HepG2 (cell line): Measurements from ENCODE around the gene RNH1. TPM values are rescaled to one million over a fixed set of nuclear protein-coding genes. Genes with fewer than 3 reads are reported as not detected.

Experiments
- AHR ChIP-seq: IDR thresholded peaks from 2 replicates; pipeline ENCODE4 v1.6.1; 2018; ENCODE audit warnings: missing genetic modification reagents, missing compliant biosample characterization
- BHLHE40 ChIP-seq: IDR thresholded peaks from 2 replicates; pipeline ENCODE4 v1.6.1; 2011; ENCODE audit warnings: low read length, improper control_type of control experiment
- ETV5 ChIP-seq: IDR thresholded peaks from 2 replicates; pipeline ENCODE4 v1.6.1; 2018; ENCODE audit warnings: missing biosample characterization, missing genetic modification reagents, inconsistent platforms, borderline replicate concordance
- FOXP1 ChIP-seq, 2 experiments: fragments of 450-650 bp in 1 of 2; IDR thresholded peaks; 2 replicates each; pipeline ENCODE4 v1.6.1; 2017 to 2018; ENCODE audit warnings: antibody characterized with exemption in 1 of 2
- GABPA ChIP-seq, 2 experiments: IDR thresholded peaks; 2 replicates each; pipeline ENCODE4 v1.6.1; 2011 to 2016; ENCODE audit warnings: low read depth in 2 of 2, low read length in 1 of 2, missing biosample characterization in 1 of 2, missing genetic modification characterization in 1 of 2
- HMGXB4 ChIP-seq, 2 experiments: sonication (generic) in 1 of 2; formaldehyde crosslinking in 1 of 2; IDR thresholded peaks; 2 replicates each; pipeline versions ENCODE4 v1.4.0 to v1.6.1; 2018 to 2020; ENCODE audit warnings: missing genetic modification reagents in 2 of 2, borderline replicate concordance in 1 of 2, low read depth in 1 of 2, mild to moderate bottlenecking in 1 of 2, missing biosample characterization in 1 of 2
- JDP2 ChIP-seq: sonication (generic); formaldehyde crosslinking; IDR thresholded peaks from 2 replicates; pipeline ENCODE4 v1.8.1; 2022; ENCODE audit warnings: missing genetic modification reagents, borderline replicate concordance
- KDM5A ChIP-seq: fragments of 200-600 bp; sonication (generic); IDR thresholded peaks from 2 replicates; pipeline ENCODE4 v1.7.0; 2018; ENCODE audit warnings: antibody characterized with exemption, mild to moderate bottlenecking, low read length, borderline replicate concordance
- MEF2D ChIP-seq: sonication (generic); formaldehyde crosslinking; IDR thresholded peaks from 2 replicates; pipeline ENCODE4 v1.5.1; 2020; ENCODE audit warnings: mild to moderate bottlenecking, missing genetic modification reagents
- MTA1 ChIP-seq: sonication (generic); formaldehyde crosslinking; IDR thresholded peaks from 2 replicates; pipeline ENCODE4 v1.4.0; 2020; ENCODE audit warnings: missing genetic modification reagents, mild to moderate bottlenecking, borderline replicate concordance
- NAIF1 ChIP-seq: sonication (generic); formaldehyde crosslinking; IDR thresholded peaks from 2 replicates; pipeline ENCODE4 v1.5.0; 2020; ENCODE audit warnings: mild to moderate bottlenecking, missing genetic modification reagents, borderline replicate concordance
- NFAT5 ChIP-seq: sonication (generic); formaldehyde crosslinking; IDR thresholded peaks from 2 replicates; pipeline ENCODE4 v1.4.0; 2020; ENCODE audit warnings: missing genetic modification reagents
- PTBP1 ChIP-seq: fragments of 200-400 bp; formaldehyde crosslinking; IDR thresholded peaks from 2 replicates; pipeline ENCODE4 v1.6.1; 2018; ENCODE audit warnings: low read length, low read depth; ENCODE audit not compliant: poor library complexity, severe bottlenecking
- RBM22 ChIP-seq: fragments of 200-400 bp; formaldehyde crosslinking; optimal IDR thresholded peaks from 2 replicates; pipeline ENCODE3; 2017; ENCODE audit warnings: mild to moderate bottlenecking, low read length, moderate library complexity
- RFX1 ChIP-seq: fragments of 450-650 bp; IDR thresholded peaks from 2 replicates; pipeline ENCODE4 v1.6.1; 2017
- ZNF337 ChIP-seq: sonication (generic); formaldehyde crosslinking; IDR thresholded peaks from 2 replicates; pipeline ENCODE4 v1.5.1; 2020; ENCODE audit warnings: missing genetic modification reagents, low read depth, mild to moderate bottlenecking, borderline replicate concordance
- ZNF616 ChIP-seq: sonication (generic); formaldehyde crosslinking; IDR thresholded peaks from 2 replicates; pipeline ENCODE4 v1.5.0; 2020; ENCODE audit warnings: low read depth, mild to moderate bottlenecking, missing genetic modification reagents
- ZNF672 ChIP-seq: sonication (generic); formaldehyde crosslinking; IDR thresholded peaks from 2 replicates; pipeline ENCODE4 v1.8.1; 2022; ENCODE audit warnings: missing genetic modification reagents
- ZSCAN21 ChIP-seq: sonication (generic); formaldehyde crosslinking; IDR thresholded peaks from 2 replicates; pipeline ENCODE4 v1.8.0; 2022; ENCODE audit warnings: mild to moderate bottlenecking, missing genetic modification reagents, moderate library complexity, borderline replicate concordance
- polyA plus RNA-seq, 8 experiments: library from polyadenylated mRNA; depleted of rRNA in 3 of 8; stranded (reverse) in 7 of 8; unstranded in 1 of 8; fragments of >200 nt; fragmentation: Illumina TruSeq in 4 of 8; extraction: Trizol in 4 of 8; gene quantifications; 2 replicates each; pipeline versions ENCODE4 v1.2.1 to v1.2.3, GENCODE V29; 2011 to 2016; ENCODE audit warnings: low read depth in 4 of 8, missing spikeins in 1 of 8, mixed read lengths in 1 of 8; ENCODE audit not compliant: insufficient read depth in 1 of 8
- total RNA-seq, 5 experiments: library from RNA; depleted of rRNA; stranded (reverse); fragments of >200 nt; fragmentation: Illumina TruSeq; extraction: Trizol; gene quantifications; 2 replicates each; pipeline ENCODE4 v1.2.3, GENCODE V29; 2016; ENCODE audit warnings: low read depth in 1 of 5
- TF ChIP-seq, protein P1 (sequence below): sonication (generic); formaldehyde crosslinking; IDR thresholded peaks from 2 replicates; pipeline ENCODE4 v1.9.0; 2021; ENCODE audit warnings: missing genetic modification reagents, borderline replicate concordance

The RNH1 gene
- total and polyA plus RNA-seq, 2 of the 13 experiments (the other 11 are each of a cell fraction or from before 2014, with no cell fraction given): 36.0 to 74.1 TPM

- peak in 1 of 2 experiments; percentile 56; a peak in 2 of 4 replicates for TF ChIP-seq HMGXB4 (CRISPR knock-in tag; IDR thresholded peaks at IDR 0.05; ENCODE audit: borderline replicate concordance in 1 of 2, low read depth in 1 of 2)
- TF ChIP-seq MEF2D (CRISPR knock-in tag): no peak; the same call in 1 of the 2 replicates
- no peak for TF ChIP-seq KDM5A
- TF ChIP-seq NFAT5: no peak
- TF ChIP-seq, protein P1, sequence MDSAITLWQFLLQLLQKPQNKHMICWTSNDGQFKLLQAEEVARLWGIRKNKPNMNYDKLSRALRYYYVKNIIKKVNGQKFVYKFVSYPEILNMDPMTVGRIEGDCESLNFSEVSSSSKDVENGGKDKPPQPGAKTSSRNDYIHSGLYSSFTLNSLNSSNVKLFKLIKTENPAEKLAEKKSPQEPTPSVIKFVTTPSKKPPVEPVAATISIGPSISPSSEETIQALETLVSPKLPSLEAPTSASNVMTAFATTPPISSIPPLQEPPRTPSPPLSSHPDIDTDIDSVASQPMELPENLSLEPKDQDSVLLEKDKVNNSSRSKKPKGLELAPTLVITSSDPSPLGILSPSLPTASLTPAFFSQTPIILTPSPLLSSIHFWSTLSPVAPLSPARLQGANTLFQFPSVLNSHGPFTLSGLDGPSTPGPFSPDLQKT (CRISPR knock-in tag): no peak
- no peak for TF ChIP-seq ZSCAN21 (CRISPR knock-in tag)
- TF ChIP-seq ZNF337 (CRISPR knock-in tag): no peak
- TF ChIP-seq ETV5 (CRISPR knock-in tag): peak; percentile 87; the same call in 1 of the 2 replicates
- no peak for TF ChIP-seq PTBP1
- no peak for TF ChIP-seq ZNF616
- no peak for TF ChIP-seq RBM22
- TF ChIP-seq ZNF672 (CRISPR knock-in tag): no peak
- TF ChIP-seq FOXP1 (IDR thresholded peaks at IDR 0.05): no peak
- TF ChIP-seq FOXP1 (CRISPR knock-in tag; IDR thresholded peaks at IDR 0.05): peak; percentile 51; the same call in 1 of the 2 replicates
- TF ChIP-seq MTA1 (CRISPR knock-in tag): peak; percentile 34; the same call in 1 of the 2 replicates
- no peak for TF ChIP-seq RFX1
- TF ChIP-seq GABPA (IDR thresholded peaks at IDR 0.05; ENCODE audit: low read depth, low read length): no peak
- peak; percentile 80 for TF ChIP-seq GABPA (CRISPR knock-in tag; IDR thresholded peaks at IDR 0.05; ENCODE audit: low read depth)
- TF ChIP-seq JDP2 (CRISPR knock-in tag): no peak
- TF ChIP-seq BHLHE40: peak; percentile 77
- no peak for TF ChIP-seq AHR
- no peak for TF ChIP-seq NAIF1 (CRISPR knock-in tag)
These were observed 37.1 kb downstream of the RNH1 start (continued) for GRCh38 chr11:469684-470560.
